ENCODE data around the gene AKT1S1. TPM values are rescaled to one million over a fixed set of nuclear protein-coding genes. Genes with fewer than 3 reads are reported as not detected.

Gene AKT1S1
- total and polyA plus RNA-seq, 2 experiments from 2014 or later, result 15.6 to 74.5 TPM

GRCh38 chr19:49924004-49924880 lies 47.1 kb upstream of the AKT1S1 start:
- no peaks in the 10 kb centered on the region for H3K27me3 ChIP-seq
- peaks cover 5% of the 10 kb centered on the region for H4K20me1 ChIP-seq (ENCODE audit: insufficient read depth, poor library complexity, severe bottlenecking)
- peaks cover 88% of the 10 kb centered on the region for H3K79me2 ChIP-seq
- peaks cover 8% of the 10 kb centered on the region for H3K4me1 ChIP-seq (ENCODE audit: insufficient read depth)
- no peak overlapping the region for H3K4me3 ChIP-seq
- no peaks in the 10 kb centered on the region for H3K9me3 ChIP-seq (ENCODE audit: low read depth)
- H3K4me2 ChIP-seq, result no peak overlapping the region
- no peaks in the 10 kb centered on the region for H3K36me3 ChIP-seq (replicated peaks; ENCODE audit: insufficient read depth, low read depth)
- WGBS (ENCODE audit: low lambda C conversion rate, missing lambda C conversion rate), result 94% methylated on average over 22 of the region's 25 CpGs
- no peak for DNase-seq (ENCODE audit: low spot score)
- TF ChIP-seq, protein P1, sequence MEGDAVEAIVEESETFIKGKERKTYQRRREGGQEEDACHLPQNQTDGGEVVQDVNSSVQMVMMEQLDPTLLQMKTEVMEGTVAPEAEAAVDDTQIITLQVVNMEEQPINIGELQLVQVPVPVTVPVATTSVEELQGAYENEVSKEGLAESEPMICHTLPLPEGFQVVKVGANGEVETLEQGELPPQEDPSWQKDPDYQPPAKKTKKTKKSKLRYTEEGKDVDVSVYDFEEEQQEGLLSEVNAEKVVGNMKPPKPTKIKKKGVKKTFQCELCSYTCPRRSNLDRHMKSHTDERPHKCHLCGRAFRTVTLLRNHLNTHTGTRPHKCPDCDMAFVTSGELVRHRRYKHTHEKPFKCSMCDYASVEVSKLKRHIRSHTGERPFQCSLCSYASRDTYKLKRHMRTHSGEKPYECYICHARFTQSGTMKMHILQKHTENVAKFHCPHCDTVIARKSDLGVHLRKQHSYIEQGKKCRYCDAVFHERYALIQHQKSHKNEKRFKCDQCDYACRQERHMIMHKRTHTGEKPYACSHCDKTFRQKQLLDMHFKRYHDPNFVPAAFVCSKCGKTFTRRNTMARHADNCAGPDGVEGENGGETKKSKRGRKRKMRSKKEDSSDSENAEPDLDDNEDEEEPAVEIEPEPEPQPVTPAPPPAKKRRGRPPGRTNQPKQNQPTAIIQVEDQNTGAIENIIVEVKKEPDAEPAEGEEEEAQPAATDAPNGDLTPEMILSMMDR (IDR thresholded peaks at IDR 0.05; ENCODE audit: poor library complexity), result no peak
- TF ChIP-seq EZH2 (IDR thresholded peaks at IDR 0.05; ENCODE audit: borderline replicate concordance) (no peak), EZH2phosphoT487 (IDR thresholded peaks at IDR 0.05; ENCODE audit: low read depth, severe bottlenecking, unreplicated experiment) (no peak)
- H2AFZ ChIP-seq, result no peak overlapping the region
- H3K9me2 ChIP-seq (replicated peaks; ENCODE audit: insufficient read depth), result no peaks in the 10 kb centered on the region
- no peak overlapping the region for H3K27ac ChIP-seq

DNA sequence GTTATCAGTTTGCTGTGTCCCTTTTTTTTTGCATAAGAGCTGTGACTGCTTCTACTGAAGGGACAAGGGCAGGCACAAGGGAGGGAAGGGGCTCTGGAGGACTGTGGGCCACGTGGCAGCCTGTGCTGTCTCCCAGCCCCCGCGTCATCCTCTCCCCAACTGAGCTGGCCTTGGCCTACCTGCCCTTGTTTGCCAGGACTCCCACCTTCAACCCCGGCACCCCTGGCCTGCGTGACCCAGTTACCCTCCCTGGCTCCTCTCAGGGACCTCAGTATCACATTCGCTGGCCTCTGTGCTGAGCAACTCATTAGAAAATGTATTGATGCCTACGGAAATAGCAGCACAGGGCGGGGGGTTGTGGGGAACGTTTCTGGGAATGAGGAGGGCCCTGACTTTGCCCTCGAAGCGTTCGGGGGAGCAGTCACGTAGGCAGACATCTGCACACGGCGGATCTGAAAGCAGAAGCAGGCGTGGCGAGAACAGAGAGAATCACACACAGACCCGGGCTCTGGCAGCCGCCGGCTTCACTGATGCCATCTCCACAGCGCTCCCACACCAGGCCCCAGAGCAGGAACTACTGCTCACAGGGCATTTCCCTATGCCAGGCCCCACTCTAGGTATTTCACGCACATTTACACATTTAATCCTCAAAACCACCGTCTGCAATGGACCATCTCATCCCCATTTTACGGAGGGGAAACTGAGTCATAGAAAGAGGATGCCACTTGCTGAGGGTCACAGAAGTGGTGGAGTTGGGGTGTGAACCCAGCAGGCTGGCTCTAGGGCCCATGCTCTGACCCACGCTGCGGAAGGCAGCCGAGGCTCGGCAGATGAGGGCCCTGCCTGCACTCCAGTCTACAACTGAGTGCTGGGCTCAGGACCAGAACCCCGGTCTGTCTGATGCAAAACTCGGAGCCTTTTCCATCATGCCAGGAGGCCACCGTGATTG lies 46.2 kb upstream of the AKT1S1 start:
- H3K79me2 ChIP-seq, result peaks cover 93% of the 10 kb centered on the region
- no peaks in the 10 kb centered on the region for H3K9me2 ChIP-seq (replicated peaks; ENCODE audit: insufficient read depth)
- DNase-seq (ENCODE audit: low spot score), result no peak
- H4K20me1 ChIP-seq (ENCODE audit: insufficient read depth, poor library complexity, severe bottlenecking), result peaks cover 5% of the 10 kb centered on the region
- H3K9me3 ChIP-seq (ENCODE audit: low read depth), result no peaks in the 10 kb centered on the region
- H3K36me3 ChIP-seq (replicated peaks; ENCODE audit: insufficient read depth, low read depth), result no peaks in the 10 kb centered on the region
- WGBS (ENCODE audit: low lambda C conversion rate, missing lambda C conversion rate), result 95% methylated on average over 31 of the region's 31 CpGs
- H3K4me3 ChIP-seq, result no peak overlapping the region
- peaks cover 8% of the 10 kb centered on the region for H3K4me1 ChIP-seq (ENCODE audit: insufficient read depth)
- H2AFZ ChIP-seq, result no peak overlapping the region
- H3K4me2 ChIP-seq, result no peak overlapping the region
- no peak overlapping the region for H3K27ac ChIP-seq
- no peak for TF ChIP-seq EZH2phosphoT487 (IDR thresholded peaks at IDR 0.05; ENCODE audit: low read depth, severe bottlenecking, unreplicated experiment)
- no peak for TF ChIP-seq EZH2 (IDR thresholded peaks at IDR 0.05; ENCODE audit: borderline replicate concordance)
- TF ChIP-seq, protein P1 (IDR thresholded peaks at IDR 0.05; ENCODE audit: poor library complexity), result no peak
- H3K27me3 ChIP-seq, result no peaks in the 10 kb centered on the region

GRCh38 chr19:49921871-49922795 lies 45.0 kb upstream of the AKT1S1 start:
- peaks cover 92% of the 10 kb centered on the region for H3K79me2 ChIP-seq
- no peak overlapping the region for H3K27ac ChIP-seq

More at GRCh38 chr19:49921871-49922795, 45.0 kb upstream of the AKT1S1 start:
- no peaks in the 10 kb centered on the region for H3K4me1 ChIP-seq (ENCODE audit: insufficient read depth)
- DNase-seq (ENCODE audit: low spot score), result no peak
- no peak overlapping the region for H2AFZ ChIP-seq
- no peaks in the 10 kb centered on the region for H3K36me3 ChIP-seq (replicated peaks; ENCODE audit: insufficient read depth, low read depth)
- no peak for TF ChIP-seq EZH2 (IDR thresholded peaks at IDR 0.05; ENCODE audit: borderline replicate concordance)
- no peak for TF ChIP-seq EZH2phosphoT487 (IDR thresholded peaks at IDR 0.05; ENCODE audit: low read depth, severe bottlenecking, unreplicated experiment)
- TF ChIP-seq, protein P1 (IDR thresholded peaks at IDR 0.05; ENCODE audit: poor library complexity), result no peak
- no peak overlapping the region for H3K4me3 ChIP-seq
- H4K20me1 ChIP-seq (ENCODE audit: insufficient read depth, poor library complexity, severe bottlenecking), result peaks cover 5% of the 10 kb centered on the region
- H3K27me3 ChIP-seq, result no peaks in the 10 kb centered on the region
- no peaks in the 10 kb centered on the region for H3K9me2 ChIP-seq (replicated peaks; ENCODE audit: insufficient read depth)
- WGBS (ENCODE audit: low lambda C conversion rate, missing lambda C conversion rate), result 92% methylated on average over 22 of the region's 22 CpGs
- no peak overlapping the region for H3K4me2 ChIP-seq
- no peaks in the 10 kb centered on the region for H3K9me3 ChIP-seq (ENCODE audit: low read depth)
